A549 treated with AZD2906 at 1 μM for 4 hours (cell line): ENCODE measurements around the gene TNFRSF4. TPM values are rescaled to one million over a fixed set of nuclear protein-coding genes. Genes with fewer than 3 reads are reported as not detected.

Experiments used
- total RNA-seq: library from RNA; stranded (reverse); fragments of 200-300 nt; extraction: Qiagen RNA extraction; gene quantifications from 5 replicates; pipeline ENCODE4 v1.2.3, GENCODE V29; 2022

The TNFRSF4 gene
- total RNA-seq = 0.13 to 0.34 TPM (median 0.20 TPM) in 4 of 5 replicates, not detected in the other

GRCh38 chr1:1213345-1214265 lies at the start of gene TNFRSF4:
Gene TNFRSF4 (minus strand): TSS chr1:1214153. CDS start chr1:1214127, 26 bp downstream.

GRCh38 chr1:1246577-1247340 lies 32.8 kb upstream of the TNFRSF4 start, which contains the start of gene C1QTNF12:
Gene C1QTNF12 (minus strand): TSS chr1:1246722. CDS start chr1:1246690, 32 bp downstream.

GRCh38 chr1:1232208-1232795 lies 18.3 kb upstream of the TNFRSF4 start, which contains the start of gene B3GALT6:
Gene B3GALT6 (plus strand): TSS chr1:1232237. CDS start chr1:1232279, 42 bp downstream.

GRCh38 chr1:1231400-1232207 lies 17.7 kb upstream of the TNFRSF4 start, which contains the start of gene SDF4:
Gene SDF4 (minus strand): TSS chr1:1232001. CDS start chr1:1228772, 3,229 bp downstream.

GRCh38 chr1:1206376-1206965 lies 7.5 kb downstream of the TNFRSF4 start, which contains the start of gene TNFRSF18:
Gene TNFRSF18 (minus strand): TSS chr1:1206592. CDS start chr1:1206571, 21 bp downstream.

GRCh38 chr1:1173793-1174415 lies 40.0 kb downstream of the TNFRSF4 start, which contains the start of gene TTLL10:
Gene TTLL10 (plus strand): TSS chr1:1173880. CDS start chr1:1179216, 5,336 bp downstream.

Other genes starting within 250 kb of the TNFRSF4 start
- gene PLEKHN1, start 247.7 kb downstream of the TNFRSF4 start, total RNA-seq = 3.3 to 5.7 TPM (median 4.9 TPM) in 5 replicates
- 0.10 to 0.19 TPM (median 0.13 TPM) in 5 replicates for gene PERM1, start 232.1 kb downstream of the TNFRSF4 start, total RNA-seq
- gene HES4, start 214.1 kb downstream of the TNFRSF4 start, total RNA-seq = 17.8 to 65.9 TPM (median 57.8 TPM) in 5 replicates
- 12.1 to 23.1 TPM (median 19.4 TPM) in 5 replicates for gene ISG15, start 200.7 kb downstream of the TNFRSF4 start, total RNA-seq
- gene AGRN, start 194.0 kb downstream of the TNFRSF4 start, total RNA-seq = 78.5 to 115 TPM (median 107 TPM) in 5 replicates
- 0.21 to 0.30 TPM (median 0.23 TPM) in 5 replicates for gene RNF223, start 139.8 kb downstream of the TNFRSF4 start, total RNA-seq
- gene C1orf159, start 98.1 kb downstream of the TNFRSF4 start, total RNA-seq = 8.2 to 14.5 TPM (median 13.7 TPM) in 5 replicates
- not detected in 5 replicates for gene TTLL10, start 40.3 kb downstream of the TNFRSF4 start, total RNA-seq
- gene TNFRSF18, start 7.6 kb downstream of the TNFRSF4 start, total RNA-seq = 0.09 to 0.20 TPM (median 0.13 TPM) in 4 of 5 replicates, not detected in the other
- gene SDF4, start 17.8 kb upstream of the TNFRSF4 start, total RNA-seq = 109 to 135 TPM (median 131 TPM) in 5 replicates
- 11.0 to 19.8 TPM (median 18.8 TPM) in 5 replicates for gene B3GALT6, start 18.1 kb upstream of the TNFRSF4 start, total RNA-seq
- 0.71 to 1.9 TPM (median 1.4 TPM) in 5 replicates for gene C1QTNF12, start 32.6 kb upstream of the TNFRSF4 start, total RNA-seq
- 36.2 to 50.4 TPM (median 45.1 TPM) in 5 replicates for gene UBE2J2, start 59.7 kb upstream of the TNFRSF4 start, total RNA-seq
- 0.52 to 1.3 TPM (median 1.1 TPM) in 5 replicates for gene SCNN1D, start 66.3 kb upstream of the TNFRSF4 start, total RNA-seq
- 8.2 to 16.9 TPM (median 14.4 TPM) in 5 replicates for gene ACAP3, start 93.8 kb upstream of the TNFRSF4 start, total RNA-seq
- gene PUSL1, start 94.4 kb upstream of the TNFRSF4 start, total RNA-seq = 15.8 to 25.3 TPM (median 23.7 TPM) in 5 replicates
- gene INTS11, start 110.5 kb upstream of the TNFRSF4 start, total RNA-seq = 46.5 to 63.1 TPM (median 58.1 TPM) in 5 replicates
- 18.3 to 25.4 TPM (median 24.0 TPM) in 5 replicates for gene CPTP, start 110.6 kb upstream of the TNFRSF4 start, total RNA-seq
- 0.09 to 0.26 TPM (median 0.23 TPM) in 5 replicates for gene TAS1R3, start 117.1 kb upstream of the TNFRSF4 start, total RNA-seq
- 41.0 to 73.2 TPM (median 64.0 TPM) in 5 replicates for gene DVL1, start 135.3 kb upstream of the TNFRSF4 start, total RNA-seq
- 0.11 to 0.36 TPM (median 0.15 TPM) in 4 of 5 replicates, not detected in the other for gene MXRA8, start 144.4 kb upstream of the TNFRSF4 start, total RNA-seq
- gene AURKAIP1, start 161.1 kb upstream of the TNFRSF4 start, total RNA-seq = 107 to 197 TPM (median 169 TPM) in 5 replicates
- 38.0 to 55.0 TPM (median 48.1 TPM) in 5 replicates for gene CCNL2, start 185.2 kb upstream of the TNFRSF4 start, total RNA-seq
- 128 to 145 TPM (median 135 TPM) in 5 replicates for gene MRPL20, start 193.1 kb upstream of the TNFRSF4 start, total RNA-seq
- 0.03 to 0.10 TPM (median 0.07 TPM) in 3 of 5 replicates, not detected in the others for gene ANKRD65, start 207.1 kb upstream of the TNFRSF4 start, total RNA-seq
- gene VWA1, start 221.5 kb upstream of the TNFRSF4 start, total RNA-seq = 3.7 to 15.9 TPM (median 14.0 TPM) in 5 replicates
- not detected in 5 replicates for gene ATAD3C, start 235.5 kb upstream of the TNFRSF4 start, total RNA-seq